ENCODE results near the gene TBC1D14. TPM values are rescaled to one million over a fixed set of nuclear protein-coding genes. Genes with fewer than 3 reads are reported as not detected.
A peak's percentile ranks its signal among the peaks of the same experiment; 100 is the strongest.

TBC1D14 gene
- total and polyA plus RNA-seq, 2 of the 8 experiments (the other 6 are each of a cell fraction or from before 2014, with no cell fraction given): 45.6 to 48.2 TPM

DNA sequence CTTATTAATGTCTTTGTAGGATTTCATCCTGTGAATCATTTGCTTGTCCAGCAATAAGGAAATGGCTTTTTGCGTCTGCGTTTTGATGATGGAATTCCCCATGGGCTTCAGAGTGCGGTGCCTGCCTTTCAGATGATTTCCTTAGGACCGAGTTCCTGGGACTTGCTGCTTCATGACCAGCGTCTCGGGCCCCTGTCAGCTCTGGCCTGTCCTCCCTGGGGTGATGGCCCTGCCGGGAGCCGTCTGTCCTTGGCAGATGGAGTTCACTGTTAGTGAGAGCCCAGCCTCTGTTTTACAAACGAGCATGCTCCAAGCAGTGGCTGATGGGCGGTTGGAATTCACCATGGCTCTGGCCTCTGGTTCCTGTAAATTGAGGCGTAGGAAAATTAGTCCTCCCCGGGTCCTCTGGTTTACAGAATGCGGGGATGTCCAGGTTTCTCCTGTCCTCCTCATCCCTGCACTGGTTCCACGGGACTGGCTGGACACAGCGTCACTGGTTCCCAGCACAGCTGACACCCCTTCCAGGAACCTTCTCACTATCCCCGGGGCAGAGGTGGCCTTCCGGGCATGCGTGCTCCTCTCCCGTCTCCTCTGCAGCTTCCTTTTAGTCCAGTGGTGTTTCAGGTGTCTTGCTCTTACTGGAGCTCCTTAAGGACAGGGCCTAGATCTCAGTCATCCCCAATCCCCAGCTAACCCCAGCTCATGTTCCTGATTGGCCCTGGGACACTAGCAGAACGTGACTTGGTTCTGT lies 34.9 kb downstream of the TBC1D14 start:
- Histone ChIP-seq H3K4ac (replicated peaks; ENCODE audit: insufficient read length, low read depth, low read length) (no peak overlapping the region), H3K23me2 (ENCODE audit: low read depth, low read length) (no peaks in the 10 kb centered on the region), H2BK120ac (replicated peaks; ENCODE audit: low read depth, low read length) (peak overlapping the region; percentile 63), H4K5ac (ENCODE audit: insufficient read length, low read depth, low read length) (peak overlapping the region; percentile 16), H2AFZ (ENCODE audit: low read length) (no peak overlapping the region), H3K27ac (ENCODE audit: low read depth, low read length) (peak overlapping the region; percentile 57), H3K4me3 (ENCODE audit: extremely low read depth in 1 of 4, insufficient read depth in 2 of 4, low read depth in 3 of 4, low read length in 4 of 4) (no peak overlapping the region), H3K79me2 (ENCODE audit: control insufficient read depth in 1 of 2, insufficient read depth in 2 of 2, low read length in 2 of 2) (peaks cover 0 to 33% of the 10 kb centered on the region in 2 experiments; a peak in 3 of 4 replicates), H2BK12ac (ENCODE audit: low read depth, low read length) (peak overlapping the region; percentile 92), H3K79me1 (ENCODE audit: low read depth, low read length) (peaks cover 10% of the 10 kb centered on the region), H3K14ac (ENCODE audit: insufficient read length) (no peak overlapping the region), H3K4me1 (replicated peaks in 1 of 4; ENCODE audit: control insufficient read depth in 3 of 4, insufficient read depth in 4 of 4, low read length in 3 of 4) (peaks cover 16 to 41% (median 26%) of the 10 kb centered on the region in 4 experiments), H3K18ac (ENCODE audit: extremely low read depth, low read length) (peak overlapping the region; percentile 27; the same call in 1 of the 2 replicates), H3K9ac (replicated peaks in 1 of 4; ENCODE audit: extremely low read depth in 1 of 4, low read depth in 3 of 4, low read length in 3 of 4) (0 out of 7 replicates have a peak overlapping the region, but pooled peaks of 1 of the 4 experiments have one; percentile 10), H2BK5ac (ENCODE audit: low read depth, low read length) (peak overlapping the region; percentile 85; the same call in 1 of the 2 replicates), H3K4me2 (ENCODE audit: insufficient read depth in 1 of 2, low read depth in 2 of 2, low read length in 2 of 2) (peak overlapping the region; percentile 29 to 35; a peak in 1 of 4 replicates), H2AK5ac (ENCODE audit: low read depth, low read length) (peak overlapping the region; percentile 82; the same call in 1 of the 2 replicates), H4K91ac (replicated peaks; ENCODE audit: insufficient read length, low read length) (peak overlapping the region; percentile 22), H3K36me3 (ENCODE audit: control insufficient read depth in 2 of 4, insufficient read depth in 4 of 4, low read length in 3 of 4) (no peaks in the 10 kb centered on the region), H2BK15ac (ENCODE audit: low read length) (no peak overlapping the region), H3K9me3 (ENCODE audit: insufficient read depth in 2 of 2, low read depth in 1 of 2, low read length in 1 of 2) (no peaks in the 10 kb centered on the region), H3K27me3 (replicated peaks in 1 of 4; ENCODE audit: control insufficient read depth in 3 of 4, extremely low read depth in 1 of 4, insufficient read depth in 3 of 4, low read length in 3 of 4) (no peaks in the 10 kb centered on the region), H3K56ac (replicated peaks; ENCODE audit: insufficient read length, low read depth, low read length) (no peak overlapping the region), H4K8ac (ENCODE audit: extremely low read depth, insufficient read depth, low read length) (peak overlapping the region; percentile 73), H2BK20ac (ENCODE audit: low read length) (no peak overlapping the region), H4K20me1 (replicated peaks in 1 of 2; ENCODE audit: control insufficient read depth in 1 of 2, insufficient read depth in 2 of 2, low read length in 2 of 2) (peaks cover 0 to 1% of the 10 kb centered on the region in 2 experiments), H3K23ac (ENCODE audit: insufficient read length) (no peak overlapping the region)
- ChIA-PET CTCF (ENCODE audit: partially characterized antibody) (interaction anchor here (0.6 to 8.3 kb wide), 12 partner anchors 10 to 124 kb away, joined by 3 to 28 read pairs (median 3); no protein-coding TSS in a partner anchor), POLR2A (ENCODE audit: partially characterized antibody) (interaction anchor here (0.7 to 3.3 kb wide), 6 partner anchors 10 to 42 kb away, joined by 3 to 22 read pairs (median 4); partner anchors contain the start of gene TBC1D14)
- 75% methylated on average over 20 of the region's 20 CpGs; no CpG with 5 or more reads in 1 of the 2 experiments for WGBS, 2 experiments (ENCODE audit: extremely low coverage in 1 of 2, insufficient coverage in 1 of 2, insufficient read length in 1 of 2, insufficient replicate concordance in 2 of 2, low coverage in 1 of 2, low lambda C conversion rate in 2 of 2, missing lambda C conversion rate in 1 of 2)
- no peak for TF ChIP-seq KDM1A (IDR thresholded peaks at IDR 0.05; ENCODE audit: borderline replicate concordance, low read length)
- TF ChIP-seq JUN (IDR thresholded peaks at IDR 0.05; ENCODE audit: low read depth, low read length): no peak
- FAIRE-seq (no peak), DNase-seq (ENCODE audit: low read depth in 1 of 2, low spot score in 2 of 2) (no peak)
